Upper lobe of left lung (tissue), 4 donors: ENCODE measurements around the gene PGS1.
A peak's percentile ranks its signal among the peaks of the same experiment; 100 is the strongest.

Experiments used
- EP300 ChIP-seq, 4 donors: sonication (generic); formaldehyde crosslinking; IDR thresholded peaks; one replicate each; pipeline ENCODE4 v1.5.1; 2017; ENCODE audit warnings: antibody characterized with exemption in 4 of 4, control low read depth in 2 of 4
- POLR2AphosphoS5 ChIP-seq, 2 donors: sonication (generic); formaldehyde crosslinking; IDR thresholded peaks; one replicate each; pipeline ENCODE4 v1.5.1; 2017; ENCODE audit warnings: antibody characterized with exemption in 2 of 2
- TF ChIP-seq, protein P1 (sequence below), 6 experiments: fragments of 450-650 bp in 4 of 6; fragments of 200-600 bp in 2 of 6; sonication (generic) in 2 of 6; IDR thresholded peaks; one replicate each; pipeline ENCODE4 v1.5.1; 2016 to 2019; ENCODE audit warnings: antibody characterized with exemption in 6 of 6

DNA sequence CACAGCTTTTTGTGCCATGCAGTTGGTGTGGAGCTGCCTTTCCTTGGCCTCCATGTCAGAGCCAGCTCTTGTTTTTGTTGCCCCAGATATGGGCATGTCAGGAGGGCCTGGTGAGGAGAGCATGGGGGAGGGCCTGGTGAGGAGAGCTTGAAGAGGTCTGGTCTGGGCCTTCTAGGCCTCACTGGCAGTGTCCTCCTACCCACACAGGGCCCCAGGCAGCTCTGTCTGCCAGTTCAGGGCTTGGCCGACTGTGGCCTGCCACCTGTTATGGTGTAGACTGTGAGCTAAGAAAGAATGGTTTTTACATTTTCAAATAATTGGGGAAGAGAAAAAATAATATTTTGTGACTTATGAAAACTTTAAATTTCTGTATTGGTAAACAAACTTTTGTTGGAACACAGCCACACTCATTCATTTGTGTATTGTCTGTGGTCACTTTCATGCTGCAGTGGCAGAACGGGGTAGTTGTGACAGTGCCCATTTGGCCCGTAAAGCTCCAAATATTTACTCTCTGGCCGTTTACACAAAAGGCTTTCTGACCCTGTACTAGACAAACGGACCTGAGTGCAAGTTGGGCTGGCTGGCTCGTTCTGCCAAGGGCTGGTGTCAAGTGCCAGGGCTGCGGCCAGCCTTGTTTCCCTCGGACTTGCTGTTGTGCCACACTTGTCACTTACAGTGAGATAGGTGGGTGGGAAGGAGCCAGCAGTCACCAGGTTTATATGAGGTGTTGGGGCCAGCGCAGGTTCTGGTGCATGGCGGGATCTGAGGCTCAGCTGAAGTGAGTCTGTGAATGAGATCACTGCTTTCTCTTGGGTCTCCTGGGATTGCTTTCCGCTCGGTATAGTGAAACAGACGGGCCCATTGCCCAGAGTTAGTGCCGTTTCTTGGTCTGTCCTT lies 18.2 kb downstream of the PGS1 start:
- TF ChIP-seq POLR2AphosphoS5 (IDR thresholded peaks at IDR 0.05): peak; percentile 18 to 67
- TF ChIP-seq, protein P1, sequence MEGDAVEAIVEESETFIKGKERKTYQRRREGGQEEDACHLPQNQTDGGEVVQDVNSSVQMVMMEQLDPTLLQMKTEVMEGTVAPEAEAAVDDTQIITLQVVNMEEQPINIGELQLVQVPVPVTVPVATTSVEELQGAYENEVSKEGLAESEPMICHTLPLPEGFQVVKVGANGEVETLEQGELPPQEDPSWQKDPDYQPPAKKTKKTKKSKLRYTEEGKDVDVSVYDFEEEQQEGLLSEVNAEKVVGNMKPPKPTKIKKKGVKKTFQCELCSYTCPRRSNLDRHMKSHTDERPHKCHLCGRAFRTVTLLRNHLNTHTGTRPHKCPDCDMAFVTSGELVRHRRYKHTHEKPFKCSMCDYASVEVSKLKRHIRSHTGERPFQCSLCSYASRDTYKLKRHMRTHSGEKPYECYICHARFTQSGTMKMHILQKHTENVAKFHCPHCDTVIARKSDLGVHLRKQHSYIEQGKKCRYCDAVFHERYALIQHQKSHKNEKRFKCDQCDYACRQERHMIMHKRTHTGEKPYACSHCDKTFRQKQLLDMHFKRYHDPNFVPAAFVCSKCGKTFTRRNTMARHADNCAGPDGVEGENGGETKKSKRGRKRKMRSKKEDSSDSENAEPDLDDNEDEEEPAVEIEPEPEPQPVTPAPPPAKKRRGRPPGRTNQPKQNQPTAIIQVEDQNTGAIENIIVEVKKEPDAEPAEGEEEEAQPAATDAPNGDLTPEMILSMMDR (IDR thresholded peaks at IDR 0.05): no peak
- TF ChIP-seq EP300 (IDR thresholded peaks at IDR 0.05): no peak
